ENCODE results near the gene TEDC1. TPM values are rescaled to one million over a fixed set of nuclear protein-coding genes. Genes with fewer than 3 reads are reported as not detected.

The TEDC1 gene
- total and polyA plus RNA-seq, 2 donors: 17.9 to 23.3 TPM

- no peak overlapping the region for H3K4me3 ChIP-seq (ENCODE audit: low read length in 2 of 2)
- no peaks in the 10 kb centered on the region for H3K27me3 ChIP-seq (ENCODE audit: control insufficient read depth in 2 of 2, insufficient read depth in 1 of 2, low read length in 1 of 2)
- WGBS: 96% methylated on average over 31 of the region's 31 CpGs
- peaks cover 5 to 31% of the 10 kb centered on the region in 2 donors for H3K36me3 ChIP-seq (ENCODE audit: control insufficient read depth in 2 of 2, insufficient read depth in 2 of 2, low read length in 1 of 2)
- no peaks in the 10 kb centered on the region for H3K9me3 ChIP-seq (ENCODE audit: control insufficient read depth in 2 of 2, insufficient read depth in 1 of 2, low read length in 1 of 2)
- no peak overlapping the region for H3K27ac ChIP-seq (ENCODE audit: low read depth in 1 of 2, low read length in 1 of 2)
- no peak for DNase-seq (ENCODE audit: low read depth in 6 of 9, low spot score in 9 of 9)
- no peaks in the 10 kb centered on the region for H3K4me1 ChIP-seq (ENCODE audit: control insufficient read depth in 2 of 2, insufficient read depth in 2 of 2, low read length in 2 of 2)
These were observed 6.8 kb downstream of the TEDC1 start for GRCh38 chr14:105497671-105498429.

GRCh38 chr14:105498430-105499255 lies 7.6 kb downstream of the TEDC1 start:
- no peak for DNase-seq (ENCODE audit: low read depth in 6 of 9, low spot score in 9 of 9)
- Histone ChIP-seq H3K9me3 (ENCODE audit: control insufficient read depth in 2 of 2, insufficient read depth in 1 of 2, low read length in 1 of 2) (no peaks in the 10 kb centered on the region), H3K27me3 (ENCODE audit: control insufficient read depth in 2 of 2, insufficient read depth in 1 of 2, low read length in 1 of 2) (no peaks in the 10 kb centered on the region), H3K27ac (ENCODE audit: low read depth in 1 of 2, low read length in 1 of 2) (no peak overlapping the region), H3K4me1 (ENCODE audit: control insufficient read depth in 2 of 2, insufficient read depth in 2 of 2, low read length in 2 of 2) (no peaks in the 10 kb centered on the region), H3K36me3 (ENCODE audit: control insufficient read depth in 2 of 2, insufficient read depth in 2 of 2, low read length in 1 of 2) (peaks cover 5 to 28% of the 10 kb centered on the region in 2 donors), H3K4me3 (ENCODE audit: low read length in 2 of 2) (no peak overlapping the region)
- WGBS: 97% methylated on average over 36 of the region's 36 CpGs

- Histone ChIP-seq H3K36me3 (ENCODE audit: control insufficient read depth in 2 of 2, insufficient read depth in 2 of 2, low read length in 1 of 2) (peaks cover 2 to 24% of the 10 kb centered on the region in 2 donors), H3K27ac (ENCODE audit: low read depth in 1 of 2, low read length in 1 of 2) (no peak overlapping the region), H3K27me3 (ENCODE audit: control insufficient read depth in 2 of 2, insufficient read depth in 1 of 2, low read length in 1 of 2) (no peaks in the 10 kb centered on the region), H3K9me3 (ENCODE audit: control insufficient read depth in 2 of 2, insufficient read depth in 1 of 2, low read length in 1 of 2) (no peaks in the 10 kb centered on the region), H3K4me3 (ENCODE audit: low read length in 2 of 2) (no peak overlapping the region), H3K4me1 (ENCODE audit: control insufficient read depth in 2 of 2, insufficient read depth in 2 of 2, low read length in 2 of 2) (no peaks in the 10 kb centered on the region)
- DNase-seq (ENCODE audit: low read depth in 6 of 9, low spot score in 9 of 9): no peak
- WGBS: 91% methylated on average over 27 of the region's 27 CpGs
These were observed 8.4 kb downstream of the TEDC1 start for GRCh38 chr14:105499256-105500035.

- DNase-seq (ENCODE audit: low read depth in 6 of 9, low spot score in 9 of 9): no peak
- Histone ChIP-seq H3K9me3 (ENCODE audit: control insufficient read depth in 2 of 2, insufficient read depth in 1 of 2, low read length in 1 of 2) (no peaks in the 10 kb centered on the region), H3K27ac (ENCODE audit: low read depth in 1 of 2, low read length in 1 of 2) (no peak overlapping the region), H3K36me3 (ENCODE audit: control insufficient read depth in 2 of 2, insufficient read depth in 2 of 2, low read length in 1 of 2) (peaks cover 2 to 21% of the 10 kb centered on the region in 2 donors), H3K4me3 (ENCODE audit: low read length in 2 of 2) (no peak overlapping the region), H3K4me1 (ENCODE audit: control insufficient read depth in 2 of 2, insufficient read depth in 2 of 2, low read length in 2 of 2) (no peaks in the 10 kb centered on the region), H3K27me3 (ENCODE audit: control insufficient read depth in 2 of 2, insufficient read depth in 1 of 2, low read length in 1 of 2) (peaks cover 0 to 2% of the 10 kb centered on the region in 2 donors)
- WGBS: 95% methylated on average over 21 of the region's 21 CpGs
These were observed 9.1 kb downstream of the TEDC1 start for GRCh38 chr14:105500036-105500725.

GRCh38 chr14:105500726-105501101 lies 9.7 kb downstream of the TEDC1 start:
- H3K36me3 ChIP-seq (ENCODE audit: control insufficient read depth in 2 of 2, insufficient read depth in 2 of 2, low read length in 1 of 2): peaks cover 0 to 21% of the 10 kb centered on the region in 2 donors
- DNase-seq (ENCODE audit: low read depth in 6 of 9, low spot score in 9 of 9): no peak
- H3K4me3 ChIP-seq (ENCODE audit: low read length in 2 of 2): no peak overlapping the region
- H3K4me1 ChIP-seq (ENCODE audit: control insufficient read depth in 2 of 2, insufficient read depth in 2 of 2, low read length in 2 of 2): no peaks in the 10 kb centered on the region
- H3K27me3 ChIP-seq (ENCODE audit: control insufficient read depth in 2 of 2, insufficient read depth in 1 of 2, low read length in 1 of 2): peaks cover 0 to 3% of the 10 kb centered on the region in 2 donors
- no peaks in the 10 kb centered on the region for H3K9me3 ChIP-seq (ENCODE audit: control insufficient read depth in 2 of 2, insufficient read depth in 1 of 2, low read length in 1 of 2)
- 84% methylated on average over 10 of the region's 10 CpGs for WGBS
- no peak overlapping the region for H3K27ac ChIP-seq (ENCODE audit: low read depth in 1 of 2, low read length in 1 of 2)

GRCh38 chr14:105501504-105502291 lies 10.7 kb downstream of the TEDC1 start:
- H3K27ac ChIP-seq (ENCODE audit: low read depth in 1 of 2, low read length in 1 of 2): no peak overlapping the region
- 95% methylated on average over 13 of the region's 13 CpGs for WGBS
- no peak overlapping the region for H3K4me3 ChIP-seq (ENCODE audit: low read length in 2 of 2)
- no peak for DNase-seq (ENCODE audit: low read depth in 6 of 9, low spot score in 9 of 9)
- H3K4me1 ChIP-seq (ENCODE audit: control insufficient read depth in 2 of 2, insufficient read depth in 2 of 2, low read length in 2 of 2): no peaks in the 10 kb centered on the region
- H3K36me3 ChIP-seq (ENCODE audit: control insufficient read depth in 2 of 2, insufficient read depth in 2 of 2, low read length in 1 of 2): peaks cover 0 to 21% of the 10 kb centered on the region in 2 donors
- H3K9me3 ChIP-seq (ENCODE audit: control insufficient read depth in 2 of 2, insufficient read depth in 1 of 2, low read length in 1 of 2): no peaks in the 10 kb centered on the region
- H3K27me3 ChIP-seq (ENCODE audit: control insufficient read depth in 2 of 2, insufficient read depth in 1 of 2, low read length in 1 of 2): peaks cover 0 to 3% of the 10 kb centered on the region in 2 donors

GRCh38 chr14:105502446-105503295 lies 11.6 kb downstream of the TEDC1 start:
- DNase-seq (ENCODE audit: low read depth in 6 of 9, low spot score in 9 of 9): no peak
- 92% methylated on average over 18 of the region's 18 CpGs for WGBS
- peaks cover 0 to 13% of the 10 kb centered on the region in 2 donors for H3K36me3 ChIP-seq (ENCODE audit: control insufficient read depth in 2 of 2, insufficient read depth in 2 of 2, low read length in 1 of 2)

More at GRCh38 chr14:105502446-105503295, 11.6 kb downstream of the TEDC1 start:
- H3K4me3 ChIP-seq (ENCODE audit: low read length in 2 of 2): no peak overlapping the region
- H3K27me3 ChIP-seq (ENCODE audit: control insufficient read depth in 2 of 2, insufficient read depth in 1 of 2, low read length in 1 of 2): peaks cover 0 to 6% of the 10 kb centered on the region in 2 donors
- H3K9me3 ChIP-seq (ENCODE audit: control insufficient read depth in 2 of 2, insufficient read depth in 1 of 2, low read length in 1 of 2): no peaks in the 10 kb centered on the region
- H3K27ac ChIP-seq (ENCODE audit: low read depth in 1 of 2, low read length in 1 of 2): no peak overlapping the region
- H3K4me1 ChIP-seq (ENCODE audit: control insufficient read depth in 2 of 2, insufficient read depth in 2 of 2, low read length in 2 of 2): no peaks in the 10 kb centered on the region
